Stimulated activated CD4-positive, alpha-beta T cell treated with anti-CD3 and anti-CD28 coated beads, TNF-alpha, amount 100 ng/mL, for 48 hours (primary cell): Measurements from ENCODE around the gene ERCC2.
A peak's percentile ranks its signal among the peaks of the same experiment; 100 is the strongest.
"Not testable (repeated sequence)": the region's sequence is repeated elsewhere in the genome, so short reads cannot be mapped to it uniquely, and the experiment has no call there.

ENCODE experiments used
- DNase-seq, 3 donors: peaks; one replicate each; pipeline ENCODE4 v3.0.0-alpha.2; 2020; ENCODE audit warnings: low read depth in 3 of 3

The ERCC2 gene

GRCh38 chr19:45370410-45371204 lies at the start of gene ERCC2:
TSS of gene ERCC2 (minus strand) at chr19:45370573. CDS start at chr19:45370540, 33 bp downstream.
- peak; percentile 99 to 100 (median 99) for DNase-seq

- no peak for DNase-seq
These were observed 49.5 kb upstream of the ERCC2 start for GRCh38 chr19:45419895-45420294.

GRCh38 chr19:45419396-45419795 lies 49.0 kb upstream of the ERCC2 start:
- DNase-seq: no peak

GRCh38 chr19:45418802-45419201 lies 48.4 kb upstream of the ERCC2 start:
- DNase-seq: no peak

- no peak for DNase-seq
These were observed 46.8 kb upstream of the ERCC2 start for GRCh38 chr19:45417151-45417550.

GRCh38 chr19:45414468-45414867 lies 44.1 kb upstream of the ERCC2 start:
- DNase-seq: no peak

- no peak for DNase-seq
These were observed 43.1 kb upstream of the ERCC2 start for GRCh38 chr19:45413497-45413896.

GRCh38 chr19:45410330-45410729 lies 40.0 kb upstream of the ERCC2 start:
- not testable (repeated sequence) for DNase-seq

- no peak for DNase-seq
These were observed 39.2 kb upstream of the ERCC2 start for GRCh38 chr19:45409557-45409920.

GRCh38 chr19:45408830-45409556 lies 38.6 kb upstream of the ERCC2 start:
- DNase-seq: no peak

- no peak for DNase-seq
These were observed 37.7 kb upstream of the ERCC2 start for GRCh38 chr19:45408121-45408520.

- DNase-seq: not testable (repeated sequence)
These were observed 37.2 kb upstream of the ERCC2 start for GRCh38 chr19:45407585-45407984.

- DNase-seq: no peak
These were observed 36.7 kb upstream of the ERCC2 start for GRCh38 chr19:45407091-45407375.

GRCh38 chr19:45406226-45407090 lies 36.1 kb upstream of the ERCC2 start, which contains the start of gene POLR1G:
TSS of gene POLR1G (plus strand) at chr19:45406644. CDS start at chr19:45406697, 53 bp downstream.
- DNase-seq: peak; percentile 60 to 75 (median 65)

- peak; percentile 68 to 79 (median 77) for DNase-seq
These were observed 35.3 kb upstream of the ERCC2 start for GRCh38 chr19:45405435-45406225.

GRCh38 chr19:45404557-45405434 lies 34.4 kb upstream of the ERCC2 start, which contains the start of gene PPP1R13L:
TSS of gene PPP1R13L (minus strand) at chr19:45405069. CDS start at chr19:45398318, 6,751 bp downstream.
- peak; percentile 41 to 70 (median 52) for DNase-seq

- peak; percentile 44 to 67 (median 55) for DNase-seq
These were observed 33.6 kb upstream of the ERCC2 start for GRCh38 chr19:45403781-45404556.

- DNase-seq: no peak
These were observed 32.9 kb upstream of the ERCC2 start for GRCh38 chr19:45403272-45403671.

- no peak for DNase-seq
These were observed 32.1 kb upstream of the ERCC2 start for GRCh38 chr19:45402298-45403061.
